HepG2 (cell line): ENCODE measurements around the gene LIPT1. TPM values are rescaled to one million over a fixed set of nuclear protein-coding genes. Genes with fewer than 3 reads are reported as not detected.

Experiments used
- CCDC6 ChIP-seq: sonication (generic); formaldehyde crosslinking; IDR thresholded peaks from 2 replicates; pipeline ENCODE4 v1.8.1; 2022; ENCODE audit warnings: mild to moderate bottlenecking, missing genetic modification reagents, moderate library complexity
- FOXA1 ChIP-seq, 2 experiments: fragments of 450-650 bp in 1 of 2; sonication (generic) in 1 of 2; formaldehyde crosslinking in 1 of 2; IDR thresholded peaks; 2 replicates each; pipeline versions ENCODE4 v1.4.0 to v1.6.1; 2016 to 2020; ENCODE audit warnings: missing genetic modification reagents in 1 of 2
- FOXK1 ChIP-seq: sonication (generic); formaldehyde crosslinking; IDR thresholded peaks from 2 replicates; pipeline ENCODE4 v1.4.0; 2020; ENCODE audit warnings: low read depth, missing genetic modification reagents, borderline replicate concordance
- JARID2 ChIP-seq: sonication (generic); formaldehyde crosslinking; IDR thresholded peaks from 2 replicates; pipeline ENCODE4 v1.8.1; 2023; ENCODE audit warnings: missing genetic modification reagents, inconsistent platforms; ENCODE audit not compliant: insufficient replicate concordance
- JUNB ChIP-seq: sonication (generic); formaldehyde crosslinking; IDR thresholded peaks from 2 replicates; pipeline ENCODE4 v1.8.0; 2022; ENCODE audit warnings: missing genetic modification reagents, mild to moderate bottlenecking, borderline replicate concordance
- JUND ChIP-seq: sonication (generic); formaldehyde crosslinking; IDR thresholded peaks from 2 replicates; pipeline ENCODE4 v1.8.0; 2022; ENCODE audit warnings: mild to moderate bottlenecking, missing genetic modification reagents
- LRRFIP1 ChIP-seq: sonication (generic); formaldehyde crosslinking; conservative IDR thresholded peaks from 2 replicates; pipeline ENCODE4 v1.4.0; 2020; ENCODE audit warnings: missing genetic modification reagents
- SATB2 ChIP-seq: sonication (generic); formaldehyde crosslinking; IDR thresholded peaks from 2 replicates; pipeline ENCODE4 v1.5.0; 2020; ENCODE audit warnings: missing genetic modification reagents
- SMYD3 ChIP-seq: sonication (generic); formaldehyde crosslinking; IDR thresholded peaks from 2 replicates; pipeline ENCODE4 v1.8.1; 2023; ENCODE audit warnings: mild to moderate bottlenecking, missing genetic modification reagents
- SUZ12 ChIP-seq: fragments of 150-350 bp; IDR thresholded peaks from 2 replicates; pipeline ENCODE4 v1.6.1; 2014; ENCODE audit warnings: low read depth, low read length
- XBP1 ChIP-seq: sonication (generic); formaldehyde crosslinking; IDR thresholded peaks from 2 replicates; pipeline ENCODE4 v1.5.0; 2020; ENCODE audit warnings: missing genetic modification reagents
- ZFP36L2 ChIP-seq: sonication (generic); formaldehyde crosslinking; IDR thresholded peaks from 2 replicates; pipeline ENCODE4 v1.4.0; 2020; ENCODE audit warnings: missing genetic modification reagents
- ZMYM4 ChIP-seq: sonication (generic); formaldehyde crosslinking; IDR thresholded peaks from 2 replicates; pipeline ENCODE4 v1.8.1; 2023; ENCODE audit warnings: mild to moderate bottlenecking, missing genetic modification reagents
- ZNF343 ChIP-seq: sonication (generic); formaldehyde crosslinking; IDR thresholded peaks from 2 replicates; pipeline ENCODE4 v1.4.0; 2020; ENCODE audit warnings: mild to moderate bottlenecking, missing genetic modification reagents
- ZNF558 ChIP-seq: sonication (generic); formaldehyde crosslinking; IDR thresholded peaks from 2 replicates; pipeline ENCODE4 v1.9.0; 2022; ENCODE audit warnings: mild to moderate bottlenecking, missing genetic modification reagents, borderline replicate concordance
- ZNF780A ChIP-seq: sonication (generic); formaldehyde crosslinking; IDR thresholded peaks from 2 replicates; pipeline ENCODE4 v1.8.0; 2022; ENCODE audit warnings: mild to moderate bottlenecking, missing genetic modification reagents, moderate library complexity
- ZNF891 ChIP-seq: sonication (generic); formaldehyde crosslinking; IDR thresholded peaks from 2 replicates; pipeline ENCODE4 v1.5.0; 2020; ENCODE audit warnings: mild to moderate bottlenecking, missing genetic modification reagents
- ZSCAN31 ChIP-seq: sonication (generic); formaldehyde crosslinking; IDR thresholded peaks from 2 replicates; pipeline ENCODE4 v1.5.0; 2020; ENCODE audit warnings: low read depth, mild to moderate bottlenecking, missing genetic modification reagents
- polyA plus RNA-seq, 8 experiments: library from polyadenylated mRNA; depleted of rRNA in 3 of 8; stranded (reverse) in 7 of 8; unstranded in 1 of 8; fragments of >200 nt; fragmentation: Illumina TruSeq in 4 of 8; extraction: Trizol in 4 of 8; gene quantifications; 2 replicates each; pipeline versions ENCODE4 v1.2.1 to v1.2.3, GENCODE V29; 2011 to 2016; ENCODE audit warnings: low read depth in 4 of 8, missing spikeins in 1 of 8, mixed read lengths in 1 of 8; ENCODE audit not compliant: insufficient read depth in 1 of 8
- total RNA-seq, 5 experiments: library from RNA; depleted of rRNA; stranded (reverse); fragments of >200 nt; fragmentation: Illumina TruSeq; extraction: Trizol; gene quantifications; 2 replicates each; pipeline ENCODE4 v1.2.3, GENCODE V29; 2016; ENCODE audit warnings: low read depth in 1 of 5
- TF ChIP-seq, protein P1 (sequence below): IDR thresholded peaks from 2 replicates; pipeline ENCODE4 v1.6.1; 2016; ENCODE audit warnings: low read depth, control low read depth
- TF ChIP-seq, protein P2 (sequence below): sonication (generic); formaldehyde crosslinking; IDR thresholded peaks from 2 replicates; pipeline ENCODE4 v1.4.0; 2020; ENCODE audit warnings: mild to moderate bottlenecking, missing genetic modification reagents

The LIPT1 gene
- total and polyA plus RNA-seq, 2 of the 13 experiments (the other 11 are each of a cell fraction or from before 2014, with no cell fraction given) = 8.0 to 9.6 TPM

DNA sequence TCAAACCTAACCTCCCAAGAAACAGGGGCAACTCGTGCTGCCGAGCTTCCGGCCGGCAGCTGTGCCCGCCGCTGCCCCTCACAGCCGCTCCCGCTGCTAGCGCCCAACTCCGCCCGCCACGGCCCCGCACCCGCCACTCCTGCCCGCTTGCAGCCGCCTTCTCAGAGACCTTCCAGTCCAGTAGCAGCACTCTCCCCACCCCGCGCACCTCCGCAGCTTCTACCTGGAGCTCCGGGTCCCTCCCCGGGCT lies 14.0 kb upstream of the LIPT1 start (continued):
- no peak for TF ChIP-seq JARID2
- TF ChIP-seq JUND (CRISPR knock-in tag) = no peak
- TF ChIP-seq XBP1 (CRISPR knock-in tag) = no peak
- no peak for TF ChIP-seq FOXA1 (IDR thresholded peaks at IDR 0.05)
- TF ChIP-seq FOXA1 (CRISPR knock-in tag; IDR thresholded peaks at IDR 0.05) = no peak
- TF ChIP-seq LRRFIP1 (CRISPR knock-in tag) = no peak
- no peak; the same call in 1 of the 2 replicates for TF ChIP-seq ZNF558 (CRISPR knock-in tag)
- TF ChIP-seq ZFP36L2 (CRISPR knock-in tag) = no peak; the same call in 1 of the 2 replicates
- no peak for TF ChIP-seq SUZ12
- no peak for TF ChIP-seq ZMYM4
- no peak; the same call in 1 of the 2 replicates for TF ChIP-seq SMYD3 (CRISPR knock-in tag)
- TF ChIP-seq SATB2 (CRISPR knock-in tag) = 0 out of 2 replicates have a peak, but pooled peaks have one; percentile 52
- TF ChIP-seq JUNB (CRISPR knock-in tag) = no peak
- TF ChIP-seq, protein P1, sequence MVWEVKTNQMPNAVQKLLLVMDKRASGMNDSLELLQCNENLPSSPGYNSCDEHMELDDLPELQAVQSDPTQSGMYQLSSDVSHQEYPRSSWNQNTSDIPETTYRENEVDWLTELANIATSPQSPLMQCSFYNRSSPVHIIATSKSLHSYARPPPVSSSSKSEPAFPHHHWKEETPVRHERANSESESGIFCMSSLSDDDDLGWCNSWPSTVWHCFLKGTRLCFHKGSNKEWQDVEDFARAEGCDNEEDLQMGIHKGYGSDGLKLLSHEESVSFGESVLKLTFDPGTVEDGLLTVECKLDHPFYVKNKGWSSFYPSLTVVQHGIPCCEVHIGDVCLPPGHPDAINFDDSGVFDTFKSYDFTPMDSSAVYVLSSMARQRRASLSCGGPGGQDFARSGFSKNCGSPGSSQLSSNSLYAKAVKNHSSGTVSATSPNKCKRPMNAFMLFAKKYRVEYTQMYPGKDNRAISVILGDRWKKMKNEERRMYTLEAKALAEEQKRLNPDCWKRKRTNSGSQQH (CRISPR knock-in tag) = peak; percentile 45; the same call in 1 of the 2 replicates
- no peak for TF ChIP-seq FOXK1 (CRISPR knock-in tag)
- peak; percentile 86; the same call in 1 of the 2 replicates for TF ChIP-seq ZSCAN31 (CRISPR knock-in tag)
- peak; percentile 96; the same call in 1 of the 2 replicates for TF ChIP-seq ZNF891 (CRISPR knock-in tag)
- TF ChIP-seq ZNF343 (CRISPR knock-in tag) = no peak
- TF ChIP-seq, protein P2, sequence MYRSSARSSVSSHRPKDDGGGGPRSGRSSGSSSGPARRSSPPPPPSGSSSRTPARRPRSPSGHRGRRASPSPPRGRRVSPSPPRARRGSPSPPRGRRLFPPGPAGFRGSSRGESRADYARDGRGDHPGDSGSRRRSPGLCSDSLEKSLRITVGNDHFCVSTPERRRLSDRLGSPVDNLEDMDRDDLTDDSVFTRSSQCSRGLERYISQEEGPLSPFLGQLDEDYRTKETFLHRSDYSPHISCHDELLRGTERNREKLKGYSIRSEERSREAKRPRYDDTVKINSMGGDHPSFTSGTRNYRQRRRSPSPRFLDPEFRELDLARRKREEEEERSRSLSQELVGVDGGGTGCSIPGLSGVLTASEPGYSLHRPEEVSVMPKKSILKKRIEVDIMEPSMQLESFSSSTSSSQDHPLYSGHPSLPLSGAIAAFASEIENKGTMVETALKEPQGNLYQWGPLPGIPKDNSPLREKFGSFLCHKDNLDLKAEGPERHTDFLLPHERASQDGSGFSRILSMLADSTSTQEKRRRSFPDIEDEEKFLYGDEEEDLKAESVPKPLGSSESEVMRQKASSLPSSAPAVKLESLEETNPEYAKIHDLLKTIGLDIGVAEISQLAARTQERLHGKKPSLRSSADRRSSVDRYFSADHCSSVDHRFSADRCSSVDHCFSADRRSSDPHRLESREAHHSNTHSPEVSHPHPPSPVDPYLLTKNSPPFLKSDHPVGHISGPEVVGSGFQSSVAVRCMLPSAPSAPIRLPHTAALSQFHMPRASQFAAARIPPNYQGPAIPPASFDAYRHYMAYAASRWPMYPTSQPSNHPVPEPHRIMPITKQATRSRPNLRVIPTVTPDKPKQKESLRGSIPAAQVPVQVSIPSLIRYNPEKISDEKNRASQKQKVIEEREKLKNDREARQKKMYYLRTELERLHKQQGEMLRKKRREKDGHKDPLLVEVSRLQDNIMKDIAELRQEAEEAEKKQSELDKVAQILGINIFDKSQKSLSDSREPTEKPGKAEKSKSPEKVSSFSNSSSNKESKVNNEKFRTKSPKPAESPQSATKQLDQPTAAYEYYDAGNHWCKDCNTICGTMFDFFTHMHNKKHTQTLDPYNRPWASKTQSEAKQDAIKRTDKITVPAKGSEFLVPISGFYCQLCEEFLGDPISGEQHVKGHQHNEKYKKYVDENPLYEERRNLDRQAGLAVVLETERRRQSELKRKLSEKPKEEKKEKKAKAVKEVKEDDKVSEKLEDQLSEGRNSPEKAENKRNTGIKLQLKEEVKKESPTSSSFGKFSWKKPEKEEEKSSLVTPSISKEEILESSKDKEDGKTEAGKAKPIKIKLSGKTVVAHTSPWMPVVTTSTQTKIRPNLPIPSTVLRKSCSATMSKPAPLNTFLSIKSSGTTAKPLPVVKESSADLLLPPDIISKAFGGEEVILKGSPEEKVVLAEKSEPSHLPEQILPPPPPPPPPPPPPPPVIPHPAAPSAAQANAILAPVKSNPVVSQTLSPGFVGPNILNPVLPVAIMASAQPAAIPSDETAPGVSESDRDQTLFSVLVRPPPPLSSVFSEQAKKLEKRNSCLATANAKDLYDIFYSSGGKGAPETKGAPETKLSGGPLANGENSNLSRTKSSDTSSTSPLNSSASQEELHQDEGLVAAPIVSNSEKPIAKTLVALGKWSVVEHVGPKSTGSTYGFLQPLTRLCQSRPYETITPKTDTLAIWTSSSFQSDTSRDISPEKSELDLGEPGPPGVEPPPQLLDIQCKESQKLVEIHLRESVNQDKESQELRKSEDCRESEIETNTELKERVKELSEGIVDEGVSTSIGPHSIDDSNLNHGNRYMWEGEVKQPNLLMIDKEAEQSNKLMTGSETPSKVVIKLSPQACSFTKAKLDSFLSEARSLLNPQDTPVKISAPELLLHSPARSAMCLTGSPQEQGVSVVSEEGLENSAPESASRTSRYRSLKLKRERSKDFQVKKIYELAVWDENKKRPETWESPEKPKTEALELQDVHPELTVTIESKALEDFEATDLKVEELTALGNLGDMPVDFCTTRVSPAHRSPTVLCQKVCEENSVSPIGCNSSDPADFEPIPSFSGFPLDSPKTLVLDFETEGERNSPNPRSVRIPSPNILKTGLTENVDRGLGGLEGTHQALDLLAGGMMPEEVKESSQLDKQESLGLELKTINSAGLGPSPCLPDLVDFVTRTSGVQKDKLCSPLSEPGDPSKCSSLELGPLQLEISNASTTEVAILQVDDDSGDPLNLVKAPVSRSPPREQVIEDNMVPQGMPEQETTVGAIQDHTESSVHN (CRISPR knock-in tag) = peak; percentile 91
- TF ChIP-seq ZNF780A (CRISPR knock-in tag) = no peak
- TF ChIP-seq CCDC6 (CRISPR knock-in tag) = no peak; the same call in 1 of the 2 replicates
